Measurements from ENCODE around the gene MCC.
"Not testable (repeated sequence)": the region's sequence is repeated elsewhere in the genome, so short reads cannot be mapped to it uniquely, and the experiment has no call there.

Gene MCC

DNA sequence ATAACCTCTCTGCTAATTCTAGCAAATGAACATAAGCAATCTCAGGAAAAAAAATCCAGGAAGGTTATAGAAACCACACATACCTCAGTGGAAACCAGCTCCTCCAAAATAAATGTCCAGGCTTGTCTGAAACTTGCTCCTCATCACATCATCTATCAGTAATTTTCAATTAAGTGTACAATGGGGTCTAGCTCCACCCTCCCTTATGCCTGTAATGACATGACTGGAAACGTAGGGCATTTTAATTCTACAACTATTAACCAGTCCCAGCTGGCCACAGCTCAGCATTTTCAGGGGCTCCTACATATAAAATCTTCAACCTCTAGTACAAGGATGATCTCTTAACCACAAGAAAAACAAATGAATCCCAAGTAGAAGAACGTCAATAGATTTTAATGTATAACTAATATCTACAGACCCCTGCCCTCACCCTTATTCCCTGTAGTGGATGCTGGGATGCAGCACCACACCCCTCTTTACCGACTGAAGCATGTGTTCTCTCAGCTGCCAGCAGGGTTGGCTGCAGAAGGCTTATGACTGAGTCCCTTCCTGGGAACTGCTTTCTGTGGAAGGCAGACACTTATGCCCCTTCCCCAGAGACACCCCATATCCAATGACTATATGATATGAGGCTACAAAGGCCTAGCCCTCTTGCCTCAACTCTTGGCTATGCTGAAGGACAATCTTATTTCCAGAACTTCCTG lies 60.2 kb downstream of the MCC start:
- FAIRE-seq (no peak), DNase-seq (ENCODE audit: insufficient read length, low spot score) (no peak)
- TF ChIP-seq, protein P1, sequence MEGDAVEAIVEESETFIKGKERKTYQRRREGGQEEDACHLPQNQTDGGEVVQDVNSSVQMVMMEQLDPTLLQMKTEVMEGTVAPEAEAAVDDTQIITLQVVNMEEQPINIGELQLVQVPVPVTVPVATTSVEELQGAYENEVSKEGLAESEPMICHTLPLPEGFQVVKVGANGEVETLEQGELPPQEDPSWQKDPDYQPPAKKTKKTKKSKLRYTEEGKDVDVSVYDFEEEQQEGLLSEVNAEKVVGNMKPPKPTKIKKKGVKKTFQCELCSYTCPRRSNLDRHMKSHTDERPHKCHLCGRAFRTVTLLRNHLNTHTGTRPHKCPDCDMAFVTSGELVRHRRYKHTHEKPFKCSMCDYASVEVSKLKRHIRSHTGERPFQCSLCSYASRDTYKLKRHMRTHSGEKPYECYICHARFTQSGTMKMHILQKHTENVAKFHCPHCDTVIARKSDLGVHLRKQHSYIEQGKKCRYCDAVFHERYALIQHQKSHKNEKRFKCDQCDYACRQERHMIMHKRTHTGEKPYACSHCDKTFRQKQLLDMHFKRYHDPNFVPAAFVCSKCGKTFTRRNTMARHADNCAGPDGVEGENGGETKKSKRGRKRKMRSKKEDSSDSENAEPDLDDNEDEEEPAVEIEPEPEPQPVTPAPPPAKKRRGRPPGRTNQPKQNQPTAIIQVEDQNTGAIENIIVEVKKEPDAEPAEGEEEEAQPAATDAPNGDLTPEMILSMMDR (IDR thresholded peaks at IDR 0.05; ENCODE audit: insufficient read depth, missing control alignments), result no peak

DNA sequence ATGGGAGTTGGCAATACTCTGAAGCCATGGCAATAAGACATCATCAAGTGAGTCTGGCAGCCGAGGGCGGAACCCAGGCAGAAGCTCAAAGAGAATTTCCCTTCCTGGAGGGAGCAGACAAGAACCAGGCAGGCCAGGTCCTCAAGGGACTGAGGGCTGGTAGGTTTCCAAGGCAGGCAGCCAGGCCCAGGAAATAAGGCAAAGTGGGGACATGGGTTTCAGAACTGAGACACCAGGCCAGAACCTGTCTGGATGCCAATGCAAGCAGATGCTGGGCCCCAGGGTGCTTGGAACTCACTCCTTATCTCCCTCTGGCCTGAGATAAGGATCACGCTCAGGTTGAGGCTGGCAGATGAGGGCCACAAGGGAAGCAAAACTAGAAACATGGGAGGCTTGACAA lies 62.3 kb downstream of the MCC start:
- DNase-seq (ENCODE audit: insufficient read length, low spot score) (no peak), FAIRE-seq (no peak)
- TF ChIP-seq, protein P1 (IDR thresholded peaks at IDR 0.05; ENCODE audit: insufficient read depth, missing control alignments), result no peak

DNA sequence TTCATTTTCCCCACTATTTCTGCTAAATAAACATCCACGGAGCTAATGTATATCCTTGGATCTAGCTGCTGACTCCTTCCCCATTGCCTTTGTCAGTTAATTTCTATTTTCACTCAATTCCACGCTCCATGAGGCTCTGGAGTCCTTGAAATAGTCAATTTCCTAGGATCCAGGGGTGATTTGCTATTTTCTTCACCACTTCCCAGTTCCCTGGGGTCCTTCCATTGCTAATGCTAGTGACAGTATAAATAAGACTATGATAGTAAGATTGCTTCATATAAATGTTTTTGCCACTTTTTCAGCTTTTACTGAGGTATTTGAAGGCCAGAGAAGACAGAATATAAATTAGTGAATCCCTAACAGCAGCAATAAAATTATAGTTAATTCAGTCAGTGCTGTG lies 66.6 kb downstream of the MCC start:
- TF ChIP-seq, protein P1 (IDR thresholded peaks at IDR 0.05; ENCODE audit: insufficient read depth, missing control alignments), result no peak
- no peak for DNase-seq (ENCODE audit: insufficient read length, low spot score)
- no peak for FAIRE-seq

DNA sequence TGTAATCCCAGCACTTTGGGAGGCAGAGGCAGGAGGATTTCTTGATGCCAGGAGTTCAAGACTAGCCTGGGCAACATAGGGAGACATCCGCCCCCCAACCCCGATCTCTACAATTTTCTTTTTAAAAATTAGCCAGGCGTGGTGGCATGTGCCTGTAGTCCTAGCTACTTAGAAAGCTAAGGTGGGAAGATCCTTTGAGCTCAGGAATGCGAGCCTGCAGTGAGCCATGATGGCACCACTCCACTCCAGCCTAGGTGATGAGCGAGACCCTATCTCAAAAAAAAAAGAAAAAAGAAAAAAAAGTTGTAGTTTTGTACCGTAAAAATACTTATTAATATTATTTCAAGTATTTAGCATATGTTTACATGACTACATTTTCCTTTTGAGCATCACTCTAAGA lies 82.7 kb downstream of the MCC start:
- DNase-seq (ENCODE audit: insufficient read length, low spot score), result no peak
- no peak for FAIRE-seq
- TF ChIP-seq, protein P1 (IDR thresholded peaks at IDR 0.05; ENCODE audit: insufficient read depth, missing control alignments), result no peak

DNA sequence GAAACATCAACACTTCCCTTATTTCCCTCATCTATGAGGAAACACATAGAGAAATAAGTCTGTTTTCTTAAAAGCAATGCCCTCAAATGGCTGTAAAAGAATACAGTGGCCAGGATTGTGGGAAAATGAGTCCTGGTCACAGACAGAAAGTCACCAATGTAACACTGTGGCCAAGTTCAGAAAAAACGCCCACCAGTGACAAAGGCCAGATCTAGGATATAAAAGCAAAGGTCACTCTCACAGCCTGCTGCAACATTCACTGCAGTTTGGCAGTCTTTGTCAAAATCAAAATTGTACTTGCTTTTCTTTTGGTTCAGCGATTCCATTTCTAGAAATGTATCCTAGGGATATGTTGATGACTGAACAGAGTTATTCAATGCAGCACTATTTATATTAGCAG lies 84.0 kb downstream of the MCC start:
- DNase-seq (ENCODE audit: insufficient read length, low spot score) (no peak), FAIRE-seq (no peak)
- TF ChIP-seq, protein P1 (IDR thresholded peaks at IDR 0.05; ENCODE audit: insufficient read depth, missing control alignments), result no peak

DNA sequence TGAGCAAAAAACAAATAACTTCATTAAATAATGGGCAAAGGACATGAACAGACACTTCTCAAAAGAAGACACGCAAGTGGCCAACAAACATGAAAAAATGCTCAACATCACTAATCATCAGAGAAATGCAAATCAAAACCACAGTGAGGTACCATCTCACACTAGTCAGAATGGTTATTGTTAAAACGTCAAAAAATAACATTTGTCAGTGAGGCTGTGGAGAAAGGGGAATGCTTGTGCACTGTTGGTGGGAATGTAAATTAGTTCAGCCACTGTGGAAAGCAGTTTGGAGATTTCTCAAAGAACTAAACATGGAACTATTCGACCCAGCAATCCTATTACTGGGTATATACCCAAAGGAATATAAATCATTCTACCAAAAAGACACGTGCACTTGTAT lies 90.3 kb downstream of the MCC start:
- FAIRE-seq; DNase-seq (ENCODE audit: insufficient read length, low spot score): not testable (repeated sequence)

DNA sequence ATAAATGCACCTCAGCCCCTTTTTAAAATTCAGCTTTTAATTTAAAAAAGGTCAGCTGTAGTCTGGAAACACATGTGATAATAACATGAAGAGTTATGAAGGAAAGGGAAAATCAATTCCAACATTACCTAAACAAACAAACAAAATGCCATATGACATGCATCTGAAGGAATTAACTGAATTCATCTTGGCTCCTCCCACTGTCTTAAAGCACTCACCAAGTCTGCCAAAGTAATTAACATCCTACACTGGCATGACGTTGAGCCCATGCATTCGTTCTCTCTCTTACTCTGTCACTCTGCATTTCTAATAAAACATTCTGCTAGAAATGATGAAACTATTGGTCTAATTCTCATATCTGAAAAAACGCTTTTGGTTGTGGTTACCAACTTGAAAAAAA lies 91.2 kb downstream of the MCC start:
- TF ChIP-seq, protein P1 (IDR thresholded peaks at IDR 0.05; ENCODE audit: insufficient read depth, missing control alignments), result no peak
- FAIRE-seq (no peak), DNase-seq (ENCODE audit: insufficient read length, low spot score) (no peak)

DNA sequence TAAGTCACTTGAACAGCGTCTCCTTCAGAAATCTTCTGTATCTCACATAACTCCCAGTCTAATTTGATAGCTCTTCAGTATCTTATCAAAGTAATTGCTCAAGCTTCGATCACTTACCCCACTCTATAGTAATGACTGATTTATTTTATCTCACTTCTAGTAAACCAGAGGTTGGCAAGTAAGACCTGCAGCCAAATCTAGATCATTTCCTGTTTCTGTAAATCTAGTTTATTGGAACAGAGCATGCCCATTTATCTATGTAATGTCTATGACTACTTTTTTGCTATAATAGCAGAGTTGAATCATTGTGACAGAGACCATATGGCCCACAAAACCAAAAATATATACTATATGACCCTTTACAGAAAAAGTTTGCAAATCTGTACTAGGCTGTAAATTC lies 93.6 kb downstream of the MCC start:
- FAIRE-seq, result no peak
- TF ChIP-seq, protein P1 (IDR thresholded peaks at IDR 0.05; ENCODE audit: insufficient read depth, missing control alignments), result no peak

More for the DNA sequence above, 93.6 kb downstream of the MCC start:
- DNase-seq (ENCODE audit: insufficient read length, low spot score), result no peak
